Mammary epithelial cell (primary cell): ENCODE data around the gene EHF.

Experiments
- EZH2 ChIP-seq: IDR thresholded peaks from 2 replicates; pipeline ENCODE4 v1.6.1; 2012; ENCODE audit warnings: low read length, inconsistent platforms, borderline replicate concordance
- TF ChIP-seq, protein P1 (sequence below), 2 donors: IDR thresholded peaks in 1 of 2; conservative IDR thresholded peaks in 1 of 2; 2 replicates each; pipeline ENCODE4 v1.5.1; 2011 to 2012; ENCODE audit warnings: inconsistent platforms in 2 of 2, low read length in 2 of 2, mild to moderate bottlenecking in 2 of 2, control low read depth in 1 of 2, low read depth in 1 of 2; ENCODE audit not compliant: insufficient read depth in 1 of 2; ENCODE audit errors: extremely low read depth in 1 of 2

DNA sequence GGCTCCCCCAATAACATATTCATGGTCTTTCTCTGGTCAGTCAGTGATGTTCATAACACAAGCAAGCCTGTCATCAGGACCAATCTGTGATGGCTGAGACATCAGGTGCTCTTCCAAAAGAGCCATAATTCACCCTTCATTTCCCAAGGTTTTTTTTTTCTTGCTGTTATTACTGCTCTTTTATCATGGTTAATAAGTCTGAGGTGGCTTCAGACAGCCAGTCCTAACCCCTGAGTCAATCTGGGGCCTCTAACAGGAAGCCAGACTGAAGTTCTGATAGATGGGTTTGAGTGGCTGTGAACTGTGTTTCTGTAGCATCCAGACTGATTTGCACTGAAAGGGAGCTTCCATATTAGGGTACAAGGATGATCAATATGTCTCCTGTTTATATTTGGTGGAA, 8.8 kb downstream of the EHF start:
- TF ChIP-seq EZH2 = no peak
- TF ChIP-seq, protein P1, sequence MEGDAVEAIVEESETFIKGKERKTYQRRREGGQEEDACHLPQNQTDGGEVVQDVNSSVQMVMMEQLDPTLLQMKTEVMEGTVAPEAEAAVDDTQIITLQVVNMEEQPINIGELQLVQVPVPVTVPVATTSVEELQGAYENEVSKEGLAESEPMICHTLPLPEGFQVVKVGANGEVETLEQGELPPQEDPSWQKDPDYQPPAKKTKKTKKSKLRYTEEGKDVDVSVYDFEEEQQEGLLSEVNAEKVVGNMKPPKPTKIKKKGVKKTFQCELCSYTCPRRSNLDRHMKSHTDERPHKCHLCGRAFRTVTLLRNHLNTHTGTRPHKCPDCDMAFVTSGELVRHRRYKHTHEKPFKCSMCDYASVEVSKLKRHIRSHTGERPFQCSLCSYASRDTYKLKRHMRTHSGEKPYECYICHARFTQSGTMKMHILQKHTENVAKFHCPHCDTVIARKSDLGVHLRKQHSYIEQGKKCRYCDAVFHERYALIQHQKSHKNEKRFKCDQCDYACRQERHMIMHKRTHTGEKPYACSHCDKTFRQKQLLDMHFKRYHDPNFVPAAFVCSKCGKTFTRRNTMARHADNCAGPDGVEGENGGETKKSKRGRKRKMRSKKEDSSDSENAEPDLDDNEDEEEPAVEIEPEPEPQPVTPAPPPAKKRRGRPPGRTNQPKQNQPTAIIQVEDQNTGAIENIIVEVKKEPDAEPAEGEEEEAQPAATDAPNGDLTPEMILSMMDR (conservative IDR thresholded peaks at IDR 0.05 in 1 of 2, IDR thresholded peaks at IDR 0.05 in 1 of 2; ENCODE audit: extremely low read depth in 1 of 2, insufficient read depth in 1 of 2, low read depth in 1 of 2, low read length in 2 of 2) = no peak
